Mesendoderm (in vitro differentiated cells): Measurements from ENCODE around the gene SPP1.

Source experiments
- DNase-seq: peaks from one replicate; pipeline ENCODE4 v3.0.0; 2013
- H2AK5ac ChIP-seq: 2 replicates; pipeline ENCODE4 v1.6.1; 2013; ENCODE audit warnings: low read length, inconsistent platforms
- H2BK120ac ChIP-seq: 2 replicates; pipeline ENCODE4 v1.6.1; 2013; ENCODE audit warnings: low read depth, mild to moderate bottlenecking, low read length, moderate library complexity, mixed read lengths
- H2BK15ac ChIP-seq: replicated peaks from 2 replicates; pipeline ENCODE4 v1.6.1; 2013; ENCODE audit warnings: low read depth, mild to moderate bottlenecking, moderate library complexity
- H2BK5ac ChIP-seq: 2 replicates; pipeline ENCODE4 v1.6.1; 2013; ENCODE audit warnings: low read length, inconsistent platforms
- H3K18ac ChIP-seq: 2 replicates; pipeline ENCODE4 v1.6.1; 2013; ENCODE audit warnings: mild to moderate bottlenecking, low read length, mixed read lengths
- H3K23ac ChIP-seq: one replicate; pipeline ENCODE4 v1.6.1; 2013; ENCODE audit warnings: low read length
- H3K27ac ChIP-seq: 2 replicates; pipeline ENCODE4 v1.5.1; 2013; ENCODE audit warnings: low read depth, mild to moderate bottlenecking, inconsistent platforms, low read length, moderate library complexity
- H3K27me3 ChIP-seq: 2 replicates; pipeline ENCODE4 v1.6.1; 2013; ENCODE audit warnings: low read length, control low read depth, mild to moderate bottlenecking, inconsistent platforms; ENCODE audit not compliant: insufficient read depth, poor library complexity
- H3K36me3 ChIP-seq: 2 replicates; pipeline ENCODE4 v1.6.1; 2013; ENCODE audit warnings: low read length, inconsistent platforms; ENCODE audit not compliant: control insufficient read depth, insufficient read depth
- H3K4ac ChIP-seq: one replicate; pipeline ENCODE4 v1.6.1; 2013; ENCODE audit warnings: low read depth, mild to moderate bottlenecking, low read length, moderate library complexity
- H3K4me1 ChIP-seq: 2 replicates; pipeline ENCODE4 v1.6.1; 2013; ENCODE audit warnings: low read depth, low read length, inconsistent platforms; ENCODE audit not compliant: control insufficient read depth
- H3K4me2 ChIP-seq: 2 replicates; pipeline ENCODE4 v1.6.1; 2013; ENCODE audit warnings: low read length
- H3K4me3 ChIP-seq: 2 replicates; pipeline ENCODE4 v1.5.1; 2013; ENCODE audit warnings: mild to moderate bottlenecking, low read length
- H3K56ac ChIP-seq: one replicate; pipeline ENCODE4 v1.6.1; 2013; ENCODE audit warnings: low read length
- H3K79me1 ChIP-seq: 2 replicates; pipeline ENCODE4 v1.6.1; 2013; ENCODE audit warnings: low read length, inconsistent platforms
- H3K79me2 ChIP-seq: 2 replicates; pipeline ENCODE4 v1.6.1; 2013; ENCODE audit warnings: mild to moderate bottlenecking, low read length; ENCODE audit not compliant: control insufficient read depth, insufficient read depth
- H3K9ac ChIP-seq: 2 replicates; pipeline ENCODE4 v1.6.1; 2013; ENCODE audit warnings: low read length, inconsistent platforms
- H4K5ac ChIP-seq: one replicate; pipeline ENCODE4 v1.6.1; 2013; ENCODE audit warnings: low read length
- H4K8ac ChIP-seq: one replicate; pipeline ENCODE4 v1.6.1; 2013; ENCODE audit warnings: low read depth, mild to moderate bottlenecking, control low read depth, low read length, moderate library complexity
- WGBS: extraction: QIAGEN DNeasy Blood & Tissue Kit; methylation state at CpG from one replicate; pipeline ENCODE4 v1.1.7; 2013; ENCODE audit warnings: low lambda C conversion rate, missing lambda C conversion rate; ENCODE audit not compliant: insufficient coverage; ENCODE audit errors: extremely low coverage; 5-methylcytosine and 5-hydroxymethylcytosine counted together

Gene SPP1

GRCh38 chr4:88001871-88002270 lies 26.4 kb downstream of the SPP1 start:
- no peak overlapping the region for H2BK120ac ChIP-seq
- H3K23ac ChIP-seq, result no peak overlapping the region
- no peak overlapping the region for H2AK5ac ChIP-seq
- H3K79me1 ChIP-seq, result no peaks in the 10 kb centered on the region
- H4K8ac ChIP-seq, result no peak overlapping the region
- H3K9ac ChIP-seq, result no peak overlapping the region
- no peak overlapping the region for H3K27ac ChIP-seq
- H3K36me3 ChIP-seq, result no peaks in the 10 kb centered on the region
- H3K4me2 ChIP-seq, result no peak overlapping the region
- H3K27me3 ChIP-seq, result no peaks in the 10 kb centered on the region
- no peak overlapping the region for H3K56ac ChIP-seq
- no peak overlapping the region for H3K4me3 ChIP-seq
- DNase-seq, result peak; percentile 62
- H4K5ac ChIP-seq, result no peak overlapping the region
- peak overlapping the region; percentile 55 for H3K4ac ChIP-seq
- no peak overlapping the region for H3K18ac ChIP-seq
- WGBS, result no CpG with 5 or more reads among the region's 3 CpGs
- H3K4me1 ChIP-seq, result peaks cover 8% of the 10 kb centered on the region
- H2BK15ac ChIP-seq, result no peak overlapping the region
- H3K79me2 ChIP-seq, result no peaks in the 10 kb centered on the region
- no peak overlapping the region for H2BK5ac ChIP-seq

- H3K4ac ChIP-seq, result no peak overlapping the region
- H4K5ac ChIP-seq, result no peak overlapping the region
- DNase-seq, result peak; percentile 67
- no CpG with 5 or more reads among the region's 4 CpGs for WGBS
- H2BK5ac ChIP-seq, result no peak overlapping the region
- H3K4me3 ChIP-seq, result no peak overlapping the region
- H3K27ac ChIP-seq, result no peak overlapping the region
- no peaks in the 10 kb centered on the region for H3K27me3 ChIP-seq
- H3K56ac ChIP-seq, result no peak overlapping the region
- H3K4me2 ChIP-seq, result no peak overlapping the region
- H3K79me1 ChIP-seq, result no peaks in the 10 kb centered on the region
- no peak overlapping the region for H3K23ac ChIP-seq
- no peak overlapping the region for H2BK15ac ChIP-seq
- no peak overlapping the region for H4K8ac ChIP-seq
- no peak overlapping the region for H3K9ac ChIP-seq
- no peaks in the 10 kb centered on the region for H3K79me2 ChIP-seq
- H3K18ac ChIP-seq, result no peak overlapping the region
- H2BK120ac ChIP-seq, result no peak overlapping the region
- H2AK5ac ChIP-seq, result no peak overlapping the region
- H3K36me3 ChIP-seq, result no peaks in the 10 kb centered on the region
- H3K4me1 ChIP-seq, result peaks cover 8% of the 10 kb centered on the region
Measured at GRCh38 chr4:88002786-88003185, 27.3 kb downstream of the SPP1 start.

- Histone ChIP-seq H2AK5ac (no peak overlapping the region), H3K27ac (no peak overlapping the region), H3K36me3 (no peaks in the 10 kb centered on the region), H3K4me3 (no peak overlapping the region), H2BK120ac (no peak overlapping the region), H3K27me3 (no peaks in the 10 kb centered on the region), H3K4me1 (peaks cover 8% of the 10 kb centered on the region), H3K23ac (no peak overlapping the region), H3K79me1 (no peaks in the 10 kb centered on the region), H3K56ac (no peak overlapping the region), H4K8ac (no peak overlapping the region), H3K18ac (no peak overlapping the region), H2BK15ac (no peak overlapping the region), H3K4ac (no peak overlapping the region), H4K5ac (no peak overlapping the region), H2BK5ac (no peak overlapping the region), H3K9ac (no peak overlapping the region), H3K79me2 (peaks cover under 1% of the 10 kb centered on the region), H3K4me2 (no peak overlapping the region)
- WGBS, result no CpG with 5 or more reads among the region's 3 CpGs
- DNase-seq, result peak; percentile 35
Measured at GRCh38 chr4:88003261-88003660, 27.7 kb downstream of the SPP1 start.

GRCh38 chr4:88005076-88005475 lies 29.6 kb downstream of the SPP1 start:
- no peak overlapping the region for H3K9ac ChIP-seq
- H3K18ac ChIP-seq, result no peak overlapping the region
- H3K79me1 ChIP-seq, result peaks cover 2% of the 10 kb centered on the region
- no peak for DNase-seq
- H3K4me2 ChIP-seq, result no peak overlapping the region
- H4K5ac ChIP-seq, result no peak overlapping the region
- no peak overlapping the region for H2BK120ac ChIP-seq
- no peak overlapping the region for H2AK5ac ChIP-seq
- WGBS, result no CpG with 5 or more reads among the region's 2 CpGs
- H3K4ac ChIP-seq, result no peak overlapping the region
- peaks cover 12% of the 10 kb centered on the region for H3K79me2 ChIP-seq
- no peak overlapping the region for H4K8ac ChIP-seq
- no peaks in the 10 kb centered on the region for H3K36me3 ChIP-seq
- no peak overlapping the region for H3K4me3 ChIP-seq
- H3K23ac ChIP-seq, result no peak overlapping the region
- H3K27ac ChIP-seq, result no peak overlapping the region
- H3K27me3 ChIP-seq, result no peaks in the 10 kb centered on the region
- no peak overlapping the region for H2BK15ac ChIP-seq
- H3K56ac ChIP-seq, result no peak overlapping the region
- peaks cover 8% of the 10 kb centered on the region for H3K4me1 ChIP-seq
- H2BK5ac ChIP-seq, result no peak overlapping the region

GRCh38 chr4:88005946-88006345 lies 30.4 kb downstream of the SPP1 start:
- no peak overlapping the region for H2BK15ac ChIP-seq
- no peak overlapping the region for H3K23ac ChIP-seq
- H3K56ac ChIP-seq, result no peak overlapping the region
- H3K4me3 ChIP-seq, result no peak overlapping the region
- H4K5ac ChIP-seq, result no peak overlapping the region
- no peaks in the 10 kb centered on the region for H3K36me3 ChIP-seq
- peaks cover 2% of the 10 kb centered on the region for H3K79me1 ChIP-seq
- H3K27ac ChIP-seq, result no peak overlapping the region
- H2AK5ac ChIP-seq, result no peak overlapping the region
- H4K8ac ChIP-seq, result no peak overlapping the region
- no peak overlapping the region for H3K4me2 ChIP-seq
- no peak overlapping the region for H2BK120ac ChIP-seq
- peaks cover 19% of the 10 kb centered on the region for H3K79me2 ChIP-seq
- no peak overlapping the region for H3K4ac ChIP-seq
- no peaks in the 10 kb centered on the region for H3K27me3 ChIP-seq
- no CpG with 5 or more reads among the region's 10 CpGs for WGBS
- no peak overlapping the region for H3K9ac ChIP-seq
- no peak overlapping the region for H2BK5ac ChIP-seq
- H3K4me1 ChIP-seq, result peaks cover 8% of the 10 kb centered on the region
- H3K18ac ChIP-seq, result peak overlapping the region; percentile 30
- no peak for DNase-seq

GRCh38 chr4:88006956-88007303 lies 31.4 kb downstream of the SPP1 start:
- no peaks in the 10 kb centered on the region for H3K36me3 ChIP-seq
- H3K9ac ChIP-seq, result peak overlapping the region; percentile 66
- H4K5ac ChIP-seq, result no peak overlapping the region
- H3K4me3 ChIP-seq, result peak overlapping the region; percentile 2
- no peaks in the 10 kb centered on the region for H3K27me3 ChIP-seq
- H3K56ac ChIP-seq, result peak overlapping the region; percentile 78
- peak; percentile 72 for DNase-seq
- no peak overlapping the region for H2BK15ac ChIP-seq
- H2AK5ac ChIP-seq, result no peak overlapping the region
- H2BK120ac ChIP-seq, result no peak overlapping the region
- no CpG with 5 or more reads among the region's 10 CpGs for WGBS
- peak overlapping the region; percentile 48 for H3K27ac ChIP-seq
- H3K4me1 ChIP-seq, result peaks cover 7% of the 10 kb centered on the region
- peaks cover 24% of the 10 kb centered on the region for H3K79me2 ChIP-seq
- peak overlapping the region; percentile 13 for H2BK5ac ChIP-seq
- no peak overlapping the region for H3K23ac ChIP-seq
- peak overlapping the region; percentile 38 for H3K4ac ChIP-seq
- H3K79me1 ChIP-seq, result peaks cover 4% of the 10 kb centered on the region
- no peak overlapping the region for H4K8ac ChIP-seq
- H3K4me2 ChIP-seq, result peak overlapping the region; percentile 67
- no peak overlapping the region for H3K18ac ChIP-seq
